ENCODE data around the gene IL13. TPM values are rescaled to one million over a fixed set of nuclear protein-coding genes. Genes with fewer than 3 reads are reported as not detected.
A peak's percentile ranks its signal among the peaks of the same experiment; 100 is the strongest.

The IL13 gene
- total RNA-seq, 2 donors from 2014 or later = 0.20 TPM; not detected in 1

DNA sequence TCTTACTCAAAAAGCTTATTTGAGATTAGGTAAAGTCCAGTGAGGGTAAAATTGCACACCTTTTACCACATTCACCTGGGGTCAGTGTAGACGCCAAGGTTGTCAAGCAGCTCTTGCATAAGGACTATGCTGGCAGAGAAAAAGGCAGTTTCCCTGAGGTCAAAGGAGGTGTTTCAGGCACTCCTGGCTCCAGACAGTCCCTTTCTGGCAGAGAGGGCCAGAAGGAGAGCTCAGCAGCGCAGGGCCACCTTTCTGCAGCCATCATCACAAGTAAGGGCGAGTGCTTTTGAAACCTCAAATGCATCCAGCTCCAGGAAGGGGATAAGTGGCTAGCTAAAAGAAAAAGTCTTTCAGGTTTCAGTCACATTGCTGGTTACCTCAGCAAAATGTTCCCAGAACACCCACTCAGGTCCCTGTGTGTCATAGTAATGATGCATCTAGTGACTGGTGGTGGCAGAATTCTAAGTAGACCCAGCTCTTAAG is 16.7 kb upstream of the IL13 start:
- H3K4me1 Mint-ChIP-seq = no peaks in the 10 kb centered on the region
- H3K36me3 Mint-ChIP-seq (ENCODE audit: low read depth) = peaks cover 10% of the 10 kb centered on the region
- H3K4me3 Mint-ChIP-seq = no peak overlapping the region
- ATAC-seq = no peak
- no peak overlapping the region for H3K27ac Mint-ChIP-seq
- H3K27me3 Mint-ChIP-seq = no peaks in the 10 kb centered on the region
- no peaks in the 10 kb centered on the region for H3K9me3 ChIP-seq (ENCODE audit: control insufficient read depth, low read length, poor library complexity, severe bottlenecking)
- no peak for DNase-seq

DNA sequence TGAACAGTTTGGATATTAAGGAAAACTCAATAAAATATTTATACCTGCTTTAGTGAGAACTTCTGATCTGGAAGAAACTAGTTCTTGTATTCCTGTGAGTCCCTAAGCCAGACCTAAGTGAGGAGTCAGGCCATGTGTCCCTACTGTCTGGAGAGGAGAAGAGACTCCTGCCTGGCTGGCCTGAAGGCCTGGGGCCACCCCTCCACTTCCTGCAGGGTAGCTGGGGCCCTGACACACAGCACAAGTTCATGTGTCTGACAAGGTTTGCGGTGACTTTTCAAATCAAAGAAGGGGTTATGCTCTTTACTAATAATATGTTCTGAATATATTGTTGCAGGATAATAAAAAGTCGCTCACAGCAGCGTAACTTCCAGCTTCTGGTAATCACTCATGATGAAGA is 16.1 kb upstream of the IL13 start:
- Mint-ChIP-seq H3K36me3 (ENCODE audit: low read depth) (peaks cover 10% of the 10 kb centered on the region), H3K4me1 (no peaks in the 10 kb centered on the region), H3K27me3 (no peaks in the 10 kb centered on the region), H3K4me3 (no peak overlapping the region), H3K27ac (no peak overlapping the region)
- no peaks in the 10 kb centered on the region for H3K9me3 ChIP-seq (ENCODE audit: control insufficient read depth, low read length, poor library complexity, severe bottlenecking)
- ATAC-seq = no peak
- no peak for DNase-seq

DNA sequence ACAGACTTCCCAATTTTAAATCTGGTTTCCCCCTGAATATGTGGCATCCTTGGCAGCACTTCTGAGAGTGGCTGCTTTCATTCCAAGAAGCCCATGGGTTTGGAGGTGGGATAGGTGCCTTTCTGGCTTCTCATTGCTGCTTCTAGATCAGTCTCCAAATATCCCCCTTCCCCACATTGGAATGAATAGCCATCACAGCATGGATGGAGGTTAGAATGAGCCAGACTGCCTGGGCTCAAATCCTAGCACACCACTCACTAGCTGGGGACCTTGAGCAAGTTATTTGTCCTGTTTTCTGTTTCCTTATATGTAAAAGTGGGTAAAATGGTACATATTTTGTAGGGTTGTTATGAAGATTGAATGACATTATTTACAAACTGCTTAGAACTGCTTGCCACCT is 13.8 kb upstream of the IL13 start:
- Mint-ChIP-seq H3K27ac (no peak overlapping the region), H3K4me3 (no peak overlapping the region), H3K27me3 (no peaks in the 10 kb centered on the region), H3K36me3 (ENCODE audit: low read depth) (peaks cover 8% of the 10 kb centered on the region), H3K4me1 (no peaks in the 10 kb centered on the region)
- ATAC-seq (no peak), DNase-seq (no peak)
- H3K9me3 ChIP-seq (ENCODE audit: control insufficient read depth, low read length, poor library complexity, severe bottlenecking) = peaks cover 8% of the 10 kb centered on the region

DNA sequence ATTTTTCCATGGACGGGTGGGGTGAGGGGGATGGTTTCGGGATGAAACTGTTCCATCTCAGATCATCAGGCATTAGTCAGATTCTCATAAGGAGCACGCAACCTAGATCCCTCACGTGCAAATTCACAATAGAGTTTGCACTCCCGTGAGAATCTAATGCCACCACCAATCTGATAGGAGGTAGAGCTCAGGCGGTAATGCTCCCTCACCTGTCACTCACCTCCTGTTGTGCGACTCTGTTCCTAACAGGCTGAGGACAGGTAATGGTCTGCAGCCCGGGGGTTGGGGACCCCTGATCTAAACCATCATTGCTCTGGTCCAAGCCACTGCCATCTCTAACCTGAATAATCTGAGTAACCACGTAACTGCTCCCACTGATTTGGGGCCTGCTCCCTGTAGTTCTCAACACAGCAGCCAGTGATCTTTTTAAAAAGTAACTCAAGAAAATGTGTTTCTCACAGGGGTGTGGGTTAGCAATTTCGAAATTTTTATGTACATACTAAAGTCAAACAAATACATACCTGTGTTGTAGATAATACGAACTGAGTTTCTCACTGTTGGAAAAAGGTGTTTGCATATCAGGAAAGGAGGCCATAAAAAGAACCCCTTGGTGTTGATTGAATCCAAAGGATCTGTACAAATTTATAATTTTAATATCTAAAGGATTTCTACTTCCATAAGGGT is 11.2 kb upstream of the IL13 start:
- H3K36me3 Mint-ChIP-seq (ENCODE audit: low read depth) = peaks cover 8% of the 10 kb centered on the region
- no peaks in the 10 kb centered on the region for H3K27me3 Mint-ChIP-seq

DNA sequence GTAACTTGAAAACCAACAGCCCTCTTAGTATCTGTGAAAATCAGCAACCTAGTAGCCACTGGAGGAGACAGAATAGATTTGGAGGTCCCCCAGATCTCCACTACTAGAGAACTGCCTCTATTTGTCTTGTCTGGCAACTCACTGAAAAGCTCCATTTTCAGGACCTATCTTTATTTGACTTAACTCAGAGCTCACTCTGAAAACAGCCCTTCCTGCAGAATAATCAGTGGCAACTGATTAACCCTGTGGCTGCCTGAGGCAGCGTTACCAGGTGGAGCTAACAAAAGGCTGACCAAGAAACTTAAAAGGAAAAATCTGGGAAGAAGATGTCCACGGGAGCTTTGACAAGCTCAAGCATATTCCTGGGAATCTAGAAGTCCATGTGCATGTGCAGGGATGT is 10.5 kb upstream of the IL13 start:
- Mint-ChIP-seq H3K27ac (no peak overlapping the region), H3K27me3 (no peaks in the 10 kb centered on the region), H3K4me1 (no peaks in the 10 kb centered on the region), H3K36me3 (ENCODE audit: low read depth) (peaks cover 8% of the 10 kb centered on the region), H3K4me3 (no peak overlapping the region)
- DNase-seq (no peak), ATAC-seq (no peak)
- peaks cover 8% of the 10 kb centered on the region for H3K9me3 ChIP-seq (ENCODE audit: control insufficient read depth, low read length, poor library complexity, severe bottlenecking)

More for the DNA sequence above, 11.2 kb upstream of the IL13 start:
- no peak overlapping the region for H3K4me3 Mint-ChIP-seq
- DNase-seq (no peak), ATAC-seq (no peak)
- no peak overlapping the region for H3K27ac Mint-ChIP-seq
- peaks cover 8% of the 10 kb centered on the region for H3K9me3 ChIP-seq (ENCODE audit: control insufficient read depth, low read length, poor library complexity, severe bottlenecking)
- H3K4me1 Mint-ChIP-seq = no peaks in the 10 kb centered on the region

DNA sequence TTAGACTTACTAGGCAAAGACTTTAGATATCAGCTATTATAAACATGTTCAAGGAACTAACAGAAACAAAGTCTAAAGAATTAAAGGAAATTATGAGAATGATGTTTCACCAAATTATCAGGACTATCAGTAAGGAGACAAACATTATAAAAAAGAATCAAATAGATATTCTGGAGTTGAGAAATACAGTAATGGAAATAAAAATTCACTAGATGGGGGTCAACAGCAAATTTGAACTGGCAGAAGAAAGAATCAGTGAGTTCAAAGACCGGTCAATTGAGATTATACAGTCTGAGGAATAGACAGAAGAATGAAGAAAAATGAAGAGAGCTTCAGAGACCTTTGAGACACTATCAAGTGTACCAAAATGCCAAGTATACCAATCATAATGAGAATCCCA is 9.6 kb upstream of the IL13 start:
- no peaks in the 10 kb centered on the region for H3K27me3 Mint-ChIP-seq
- no peak overlapping the region for H3K27ac Mint-ChIP-seq
- no peak for ATAC-seq

DNA sequence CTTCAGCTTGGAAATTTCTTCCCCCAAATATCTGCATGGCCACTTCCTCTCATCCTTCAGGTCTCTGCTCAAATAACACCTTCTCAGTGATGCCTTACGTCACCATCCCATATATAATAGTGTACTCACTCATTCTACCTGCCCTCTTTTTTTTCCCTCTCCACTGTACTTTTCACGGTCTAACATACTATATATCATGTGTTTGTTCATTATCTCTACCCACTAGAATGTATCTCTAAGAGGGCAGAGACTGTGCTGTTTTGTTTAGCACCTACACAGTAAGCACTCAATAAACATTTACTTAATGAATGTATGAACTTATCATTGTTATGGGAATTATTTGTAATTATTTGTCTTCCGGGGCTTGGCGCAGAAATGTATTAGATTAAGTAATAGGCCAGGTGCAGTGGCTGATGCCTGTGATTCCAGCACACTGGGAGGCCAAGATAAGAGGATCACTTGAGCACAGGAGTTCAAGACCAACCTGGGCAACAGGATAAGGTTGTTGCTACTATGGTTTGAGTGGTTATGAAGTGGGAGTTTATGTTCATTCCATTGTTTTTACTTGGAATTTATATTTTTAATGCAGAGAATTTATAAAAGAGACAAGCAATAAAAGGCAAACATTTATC is 6.0 kb upstream of the IL13 start:
- peaks cover 8% of the 10 kb centered on the region for H3K9me3 ChIP-seq (ENCODE audit: control insufficient read depth, low read length, poor library complexity, severe bottlenecking)
- H3K4me1 Mint-ChIP-seq = peaks cover 5% of the 10 kb centered on the region
- no peak overlapping the region for H3K27ac Mint-ChIP-seq
- ATAC-seq (no peak), DNase-seq (no peak)
- peaks cover 24% of the 10 kb centered on the region for H3K27me3 Mint-ChIP-seq
- no peak overlapping the region for H3K4me3 Mint-ChIP-seq
- peaks cover 3% of the 10 kb centered on the region for H3K36me3 Mint-ChIP-seq (ENCODE audit: low read depth)

More for the DNA sequence above, 9.6 kb upstream of the IL13 start:
- peaks cover 8% of the 10 kb centered on the region for H3K9me3 ChIP-seq (ENCODE audit: control insufficient read depth, low read length, poor library complexity, severe bottlenecking)
- no peaks in the 10 kb centered on the region for H3K4me1 Mint-ChIP-seq
- peaks cover under 1% of the 10 kb centered on the region for H3K36me3 Mint-ChIP-seq (ENCODE audit: low read depth)
- H3K4me3 Mint-ChIP-seq = no peak overlapping the region
- no peak for DNase-seq

DNA sequence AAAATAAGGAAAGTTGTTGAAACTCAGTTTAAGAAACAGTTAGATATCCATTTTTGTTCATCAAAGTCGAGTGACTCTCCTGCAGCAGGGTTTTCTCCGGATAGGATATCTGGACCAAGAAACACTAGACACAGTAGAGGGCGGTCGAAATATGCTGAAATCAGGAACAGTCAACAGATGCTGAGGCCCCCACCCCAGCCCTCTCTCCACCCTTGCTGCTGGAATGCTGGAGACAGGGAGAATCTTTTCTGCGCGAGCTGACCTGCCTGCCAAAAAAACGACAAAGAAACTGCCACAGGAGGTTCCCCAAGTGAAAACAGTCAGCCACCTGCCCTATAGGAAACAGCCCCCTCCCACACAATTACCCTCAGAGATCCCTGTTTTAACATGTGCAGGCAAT is 4.3 kb upstream of the IL13 start:
- peaks cover under 1% of the 10 kb centered on the region for H3K9me3 ChIP-seq (ENCODE audit: control insufficient read depth, low read length, poor library complexity, severe bottlenecking)
- Mint-ChIP-seq H3K27me3 (peaks cover 41% of the 10 kb centered on the region), H3K36me3 (ENCODE audit: low read depth) (peaks cover 3% of the 10 kb centered on the region), H3K27ac (no peak overlapping the region), H3K4me3 (no peak overlapping the region), H3K4me1 (peaks cover 10% of the 10 kb centered on the region)
- DNase-seq (no peak), ATAC-seq (no peak)

DNA sequence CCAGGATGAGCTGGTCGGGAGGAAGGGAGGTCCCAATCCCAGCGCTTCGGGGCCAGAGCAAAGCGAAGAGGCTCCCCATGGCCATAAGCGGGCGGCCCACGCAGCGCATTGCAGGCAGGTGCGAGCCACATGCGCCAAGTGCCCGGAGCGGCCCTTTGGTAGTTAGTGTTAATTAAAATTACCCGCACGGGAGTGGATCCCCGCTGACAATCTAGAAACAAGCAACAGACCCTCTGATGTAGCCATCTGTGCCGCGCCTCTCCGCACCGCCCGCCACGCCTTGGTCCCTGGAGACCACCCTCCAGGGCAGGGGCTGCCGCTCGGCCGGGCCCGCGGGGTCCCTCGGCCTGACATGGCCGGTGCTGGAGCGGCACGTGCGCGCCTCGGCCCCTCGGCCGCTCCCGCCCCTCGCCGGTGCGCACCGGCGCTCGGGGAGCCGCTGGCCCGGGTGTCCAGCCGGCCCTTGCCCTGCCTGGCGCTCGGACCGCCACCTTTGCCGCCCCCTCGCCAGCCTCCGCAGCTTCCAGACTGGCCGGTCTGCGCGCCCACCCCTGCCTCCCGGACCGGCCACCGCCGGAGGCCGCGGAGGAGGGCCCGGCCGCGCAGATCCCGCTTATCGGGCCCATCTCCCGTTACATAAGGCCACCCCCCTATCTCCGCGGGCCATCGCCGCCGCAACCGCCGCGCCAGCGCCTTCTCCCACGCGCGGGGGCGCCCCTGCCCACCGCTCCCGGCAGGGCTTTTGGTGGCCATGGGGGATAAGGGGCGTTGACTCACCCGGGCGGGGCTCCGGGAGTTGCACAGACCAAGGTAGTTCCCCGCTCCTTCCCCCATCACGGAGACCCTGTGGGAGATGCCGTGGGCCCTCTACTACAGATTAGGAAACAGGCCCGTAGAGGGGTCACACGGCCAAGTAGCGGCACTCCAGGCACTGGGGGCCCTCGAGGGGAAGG is 1.9 kb upstream of the IL13 start:
- ATAC-seq (peak; percentile 54), DNase-seq (no peak)
- peaks cover 10% of the 10 kb centered on the region for H3K4me1 Mint-ChIP-seq
- H3K27me3 Mint-ChIP-seq = peaks cover 47% of the 10 kb centered on the region
- peak overlapping the region; percentile 70 for H3K4me3 Mint-ChIP-seq
- H3K27ac Mint-ChIP-seq = no peak overlapping the region
- H3K9me3 ChIP-seq (ENCODE audit: control insufficient read depth, low read length, poor library complexity, severe bottlenecking) = no peaks in the 10 kb centered on the region
- peaks cover 3% of the 10 kb centered on the region for H3K36me3 Mint-ChIP-seq (ENCODE audit: low read depth)

DNA sequence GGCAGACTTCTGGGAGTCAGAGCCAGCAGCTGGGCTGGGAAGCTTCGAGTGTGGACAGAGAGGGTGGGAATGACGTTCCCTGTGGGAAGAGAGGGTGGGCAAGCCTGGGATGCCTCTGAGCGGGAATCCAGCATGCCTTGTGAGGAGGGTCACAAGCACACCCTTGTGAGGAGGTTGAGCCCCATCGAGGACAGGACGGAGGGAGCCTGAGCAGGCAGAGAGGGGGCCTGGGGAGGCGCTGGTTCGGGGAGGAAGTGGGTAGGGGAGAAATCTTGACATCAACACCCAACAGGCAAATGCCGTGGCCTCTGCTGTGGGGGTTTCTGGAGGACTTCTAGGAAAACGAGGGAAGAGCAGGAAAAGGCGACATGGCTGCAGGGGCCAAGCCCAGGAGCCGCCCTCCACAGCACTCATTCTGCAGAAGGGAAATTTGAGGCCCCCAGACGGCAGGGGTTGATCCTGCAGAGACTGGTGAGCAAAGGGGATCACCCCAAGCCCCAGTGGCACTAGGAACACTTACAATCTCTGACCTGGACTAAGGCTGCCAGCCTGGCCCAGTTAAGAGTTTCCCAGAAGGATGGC is 1.1 kb upstream of the IL13 start:
- no peak for DNase-seq
- Mint-ChIP-seq H3K4me3 (peak overlapping the region; percentile 70), H3K27ac (no peak overlapping the region), H3K36me3 (ENCODE audit: low read depth) (peaks cover 3% of the 10 kb centered on the region), H3K27me3 (peaks cover 47% of the 10 kb centered on the region), H3K4me1 (peaks cover 10% of the 10 kb centered on the region)
- peak; percentile 46 for ATAC-seq
- no peaks in the 10 kb centered on the region for H3K9me3 ChIP-seq (ENCODE audit: control insufficient read depth, low read length, poor library complexity, severe bottlenecking)

DNA sequence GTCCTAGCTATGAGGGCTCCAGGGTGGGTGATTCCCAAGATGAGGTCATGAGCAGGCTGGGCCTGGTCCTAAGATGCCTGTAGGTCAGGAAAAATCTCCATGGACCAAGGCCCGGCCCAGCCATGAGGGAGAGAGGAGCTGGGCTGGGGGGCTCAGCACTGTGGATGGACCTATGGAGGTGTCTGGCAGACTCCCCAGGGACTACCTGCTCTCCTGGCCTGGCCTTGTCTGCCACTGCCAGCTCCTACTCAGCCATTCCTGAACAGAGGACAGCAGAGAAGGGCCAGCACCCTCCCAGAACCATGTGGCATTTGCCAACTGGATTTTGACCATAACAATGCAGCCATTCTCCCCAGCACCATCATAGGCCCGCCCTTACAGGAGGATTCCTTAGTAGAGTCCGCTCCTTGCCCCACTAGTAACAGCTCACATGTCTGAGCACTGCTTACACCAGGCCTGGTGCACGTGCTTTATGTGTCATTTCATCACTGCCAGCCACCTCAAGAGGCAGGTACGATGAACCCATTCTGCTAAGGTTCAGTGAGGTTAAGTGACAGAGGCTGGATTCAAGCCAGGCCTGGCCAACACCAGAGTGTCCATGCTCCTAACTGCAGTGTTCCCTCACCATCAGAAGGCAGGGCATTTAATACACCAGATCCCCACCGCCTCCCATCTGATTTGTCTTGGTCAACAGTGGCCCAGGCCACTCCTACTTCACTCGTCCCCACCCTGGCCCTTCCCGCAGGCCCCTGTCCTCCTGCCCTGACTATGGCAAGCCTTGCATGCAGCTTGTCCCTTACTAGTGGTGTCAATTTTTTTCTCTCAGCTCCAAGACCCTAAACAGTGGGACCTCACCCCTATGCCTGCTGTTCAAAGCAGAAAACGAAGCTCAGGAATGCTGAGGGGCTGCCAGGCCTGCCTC is 669 bp downstream of the IL13 start:
- H3K4me3 Mint-ChIP-seq = no peak overlapping the region
- peaks cover 16% of the 10 kb centered on the region for H3K4me1 Mint-ChIP-seq
- ATAC-seq = no peak

More for the DNA sequence above, 669 bp downstream of the IL13 start:
- Mint-ChIP-seq H3K27me3 (peaks cover 44% of the 10 kb centered on the region), H3K36me3 (ENCODE audit: low read depth) (peaks cover 3% of the 10 kb centered on the region), H3K27ac (no peak overlapping the region)
- DNase-seq = no peak
- H3K9me3 ChIP-seq (ENCODE audit: control insufficient read depth, low read length, poor library complexity, severe bottlenecking) = no peaks in the 10 kb centered on the region

Measured in T-helper 17 cell (primary cell).